Parathyroid adenoma (tissue), 2 donors: ENCODE data around the gene SPOPL.

ENCODE experiments used
- H2AFZ ChIP-seq: fragments of 300-600 bp; sonication (generic); one replicate; pipeline ENCODE4 v1.7.0; 2017; ENCODE audit warnings: antibody characterized with exemption, mild to moderate bottlenecking
- H3K27ac ChIP-seq: fragments of 300-600 bp; sonication (generic); one replicate; pipeline ENCODE4 v1.7.0; 2017
- H3K27me3 ChIP-seq: fragments of 300-600 bp; sonication (generic); one replicate; pipeline ENCODE4 v1.7.0; 2017; ENCODE audit warnings: low read length; ENCODE audit not compliant: control insufficient read depth, insufficient read depth
- H3K36me3 ChIP-seq: fragments of 300-600 bp; sonication (generic); one replicate; pipeline ENCODE4 v1.7.0; 2017; ENCODE audit warnings: low read length; ENCODE audit not compliant: control insufficient read depth, insufficient read depth
- H3K4me1 ChIP-seq: fragments of 300-600 bp; sonication (generic); one replicate; pipeline ENCODE4 v1.7.0; 2017; ENCODE audit warnings: control low read depth
- H3K4me2 ChIP-seq: fragments of 300-600 bp; sonication (generic); one replicate; pipeline ENCODE4 v1.7.0; 2017; ENCODE audit warnings: low read length
- H3K4me3 ChIP-seq: fragments of 300-600 bp; sonication (generic); one replicate; pipeline ENCODE4 v1.7.0; 2017; ENCODE audit warnings: low read depth, low read length
- H3K79me2 ChIP-seq: fragments of 300-600 bp; sonication (generic); one replicate; pipeline ENCODE4 v1.7.0; 2017; ENCODE audit warnings: control low read depth
- H3K9ac ChIP-seq: fragments of 300-600 bp; sonication (generic); one replicate; pipeline ENCODE4 v1.7.0; 2017; ENCODE audit warnings: mild to moderate bottlenecking
- H3K9me3 ChIP-seq: fragments of 300-600 bp; sonication (generic); one replicate; pipeline ENCODE4 v1.7.0; 2017; ENCODE audit warnings: low read length; ENCODE audit not compliant: control insufficient read depth
- CTCF ChIP-seq: fragments of 300-600 bp; sonication (generic); IDR thresholded peaks from one replicate; pipeline ENCODE4 v1.7.0; 2017; ENCODE audit warnings: antibody characterized with exemption, mild to moderate bottlenecking
- donor health status: primary hyperparathyroidism.

SPOPL gene

GRCh38 chr2:138601458-138602165 lies 100.0 kb downstream of the SPOPL start:
- Histone ChIP-seq H3K27ac (no peak overlapping the region), H3K9me3 (no peaks in the 10 kb centered on the region), H2AFZ (no peak overlapping the region), H3K4me2 (no peak overlapping the region), H3K4me3 (no peak overlapping the region), H3K9ac (no peak overlapping the region), H3K79me2 (no peaks in the 10 kb centered on the region), H3K4me1 (no peaks in the 10 kb centered on the region), H3K36me3 (no peaks in the 10 kb centered on the region), H3K27me3 (no peaks in the 10 kb centered on the region)
- TF ChIP-seq CTCF = no peak

GRCh38 chr2:138602166-138602460 lies 100.5 kb downstream of the SPOPL start:
- Histone ChIP-seq H3K27me3 (no peaks in the 10 kb centered on the region), H3K4me3 (no peak overlapping the region), H3K27ac (no peak overlapping the region), H3K9ac (no peak overlapping the region), H3K4me1 (no peaks in the 10 kb centered on the region), H3K79me2 (no peaks in the 10 kb centered on the region), H3K9me3 (no peaks in the 10 kb centered on the region), H3K36me3 (no peaks in the 10 kb centered on the region), H2AFZ (no peak overlapping the region), H3K4me2 (no peak overlapping the region)
- no peak for TF ChIP-seq CTCF

GRCh38 chr2:138607746-138608145 lies 106.2 kb downstream of the SPOPL start:
- Histone ChIP-seq H3K4me1 (no peaks in the 10 kb centered on the region), H3K27me3 (no peaks in the 10 kb centered on the region), H3K4me2 (no peak overlapping the region), H2AFZ (no peak overlapping the region), H3K27ac (no peak overlapping the region), H3K9ac (no peak overlapping the region), H3K4me3 (no peak overlapping the region), H3K79me2 (no peaks in the 10 kb centered on the region), H3K9me3 (no peaks in the 10 kb centered on the region), H3K36me3 (no peaks in the 10 kb centered on the region)
- no peak for TF ChIP-seq CTCF

- H3K9ac ChIP-seq = no peak overlapping the region
- no peaks in the 10 kb centered on the region for H3K36me3 ChIP-seq
- no peaks in the 10 kb centered on the region for H3K79me2 ChIP-seq
- H3K9me3 ChIP-seq = no peaks in the 10 kb centered on the region
- no peaks in the 10 kb centered on the region for H3K27me3 ChIP-seq
- H3K4me2 ChIP-seq = no peak overlapping the region
- no peak overlapping the region for H3K27ac ChIP-seq
- H2AFZ ChIP-seq = no peak overlapping the region
- no peak for TF ChIP-seq CTCF
- no peaks in the 10 kb centered on the region for H3K4me1 ChIP-seq
- H3K4me3 ChIP-seq = no peak overlapping the region
Observed at GRCh38 chr2:138609446-138609845, 107.9 kb downstream of the SPOPL start.

GRCh38 chr2:138610201-138610953 lies 108.8 kb downstream of the SPOPL start:
- Histone ChIP-seq H3K4me2 (no peak overlapping the region), H3K9ac (no peak overlapping the region), H3K79me2 (no peaks in the 10 kb centered on the region), H3K9me3 (no peaks in the 10 kb centered on the region), H2AFZ (no peak overlapping the region), H3K36me3 (no peaks in the 10 kb centered on the region), H3K27me3 (no peaks in the 10 kb centered on the region), H3K4me3 (no peak overlapping the region), H3K27ac (no peak overlapping the region), H3K4me1 (no peaks in the 10 kb centered on the region)
- TF ChIP-seq CTCF = no peak
